K562 (cell line): Measurements from ENCODE around the gene ZBTB16. TPM values are rescaled to one million over a fixed set of nuclear protein-coding genes. Genes with fewer than 3 reads are reported as not detected.

Source experiments
- ARID4B ChIP-seq: sonication (generic); formaldehyde crosslinking; IDR thresholded peaks from 2 replicates; pipeline ENCODE4 v1.8.0; 2022; ENCODE audit warnings: mild to moderate bottlenecking, missing genetic modification reagents
- BCL6 ChIP-seq: fragments of 250-450 bp; sonication (Bioruptor Pico); IDR thresholded peaks from 2 replicates; pipeline ENCODE4 v1.4.0; 2020
- BHLHE40 ChIP-seq: IDR thresholded peaks from 2 replicates; pipeline ENCODE4 v1.6.1; 2011; ENCODE audit warnings: low read length, improper control_type of control experiment
- ETS2 ChIP-seq: IDR thresholded peaks from 2 replicates; pipeline ENCODE4 v1.6.1; 2016; ENCODE audit warnings: borderline replicate concordance, missing genetic modification characterization, mild to moderate bottlenecking, moderate library complexity, missing compliant biosample characterization; ENCODE audit not compliant: poor library complexity, severe bottlenecking
- ETV5 ChIP-seq: sonication (generic); formaldehyde crosslinking; IDR thresholded peaks from 2 replicates; pipeline ENCODE4 v1.4.0; 2020; ENCODE audit warnings: low read depth, mild to moderate bottlenecking, missing genetic modification reagents
- GTF3C2 ChIP-seq: IDR thresholded peaks from 3 replicates; pipeline ENCODE4 v1.6.1; 2011; ENCODE audit warnings: borderline replicate concordance, mild to moderate bottlenecking, moderate library complexity; ENCODE audit not compliant: insufficient read length; ENCODE audit errors: extremely low read depth
- KAT7 ChIP-seq: sonication (generic); formaldehyde crosslinking; IDR thresholded peaks from 2 replicates; pipeline ENCODE4 v1.8.0; 2022; ENCODE audit warnings: missing genetic modification reagents, mild to moderate bottlenecking, borderline replicate concordance
- MIER1 ChIP-seq: fragments of 450-650 bp; IDR thresholded peaks from 2 replicates; pipeline ENCODE4 v1.6.1; 2016; ENCODE audit warnings: antibody characterized with exemption, mild to moderate bottlenecking, low read depth
- TARDBP ChIP-seq: fragments of 450-650 bp; IDR thresholded peaks from 2 replicates; pipeline ENCODE4 v1.6.1; 2016
- ZBTB43 ChIP-seq: sonication (generic); formaldehyde crosslinking; IDR thresholded peaks from 2 replicates; pipeline ENCODE4 v1.8.0; 2023; ENCODE audit warnings: mild to moderate bottlenecking, missing genetic modification reagents
- polyA plus RNA-seq, 8 experiments: library from polyadenylated mRNA; depleted of rRNA in 4 of 8; stranded (reverse) in 5 of 8; unstranded in 3 of 8; fragments of >200 nt; fragmentation: Nextera tagmentation in 2 of 8; fragmentation: Illumina TruSeq in 1 of 8; extraction: Ambion mirVana in 2 of 8; extraction: Trizol in 1 of 8; gene quantifications; 2 replicates each; pipeline versions ENCODE4 v1.2.1 to v1.2.3, GENCODE V29; 2011 to 2014; ENCODE audit warnings: inconsistent platforms in 1 of 8, missing spikeins in 1 of 8
- total RNA-seq, 7 experiments: library from RNA; depleted of rRNA in 6 of 7; stranded (reverse); fragments of >200 nt in 6 of 7; fragmentation: Illumina TruSeq in 2 of 7; extraction: Trizol in 2 of 7; gene quantifications; 2 replicates each; pipeline versions ENCODE4 v1.2.1 to v1.2.3, GENCODE V29; 2011 to 2021; ENCODE audit warnings: low replicate concordance in 1 of 7

The ZBTB16 gene
- total and polyA plus RNA-seq, 9 of the 15 experiments (the other 6 are each of a cell fraction or from before 2014, with no cell fraction given): 0.06 to 0.40 (median 0.24) TPM; not detected in 4

GRCh38 chr11:114286229-114286628, 226.7 kb downstream of the ZBTB16 start (continued):
- TF ChIP-seq KAT7 (CRISPR knock-in tag) (no peak), BHLHE40 (no peak), ETS2 (tag) (no peak), TARDBP (no peak), ETV5 (CRISPR knock-in tag) (no peak), BCL6 (CRISPR knock-in tag) (no peak), GTF3C2 (no peak), ARID4B (CRISPR knock-in tag) (no peak), ZBTB43 (CRISPR knock-in tag) (no peak), MIER1 (no peak)
